ENCODE data around the gene ZNF708.
"Not testable (repeated sequence)": the region's sequence is repeated elsewhere in the genome, so short reads cannot be mapped to it uniquely, and the experiment has no call there.

The ZNF708 gene

GRCh38 chr19:21328885-21329605 lies at the start of gene ZNF708:
ZNF708 (minus strand) TSS chr19:21329410; CDS start chr19:21329212, 198 bp downstream.
- DNase-seq, result peak; percentile 98

- DNase-seq, result no peak
Measured at GRCh38 chr19:21362291-21362690, 33.1 kb upstream of the ZNF708 start.

- DNase-seq, result peak; percentile 98
Measured at GRCh38 chr19:21358768-21359451, 29.7 kb upstream of the ZNF708 start, which contains the start of gene ZNF738. ZNF738 (plus strand) TSS chr19:21359000; CDS start chr19:21359141, 141 bp downstream.

- peak; percentile 11 for DNase-seq
Measured at GRCh38 chr19:21352830-21353229, 23.6 kb upstream of the ZNF708 start.

GRCh38 chr19:21344841-21345240 lies 15.6 kb upstream of the ZNF708 start:
- DNase-seq, result not testable (repeated sequence)

GRCh38 chr19:21335721-21336120 lies 6.5 kb upstream of the ZNF708 start:
- DNase-seq, result no peak

GRCh38 chr19:21328406-21328805 lies 804 bp downstream of the ZNF708 start:
- DNase-seq, result no peak

- DNase-seq, result no peak
Measured at GRCh38 chr19:21326169-21326568, 3.0 kb downstream of the ZNF708 start.

- no peak for DNase-seq
Measured at GRCh38 chr19:21323000-21323399, 6.2 kb downstream of the ZNF708 start.

- no peak for DNase-seq
Measured at GRCh38 chr19:21322528-21322927, 6.7 kb downstream of the ZNF708 start.

GRCh38 chr19:21321996-21322395 lies 7.2 kb downstream of the ZNF708 start:
- no peak for DNase-seq

GRCh38 chr19:21321134-21321533 lies 8.1 kb downstream of the ZNF708 start:
- no peak for DNase-seq

GRCh38 chr19:21317821-21318220 lies 11.4 kb downstream of the ZNF708 start:
- DNase-seq, result no peak

- peak; percentile 64 for DNase-seq
Measured at GRCh38 chr19:21314676-21315075, 14.5 kb downstream of the ZNF708 start.

- not testable (repeated sequence) for DNase-seq
Measured at GRCh38 chr19:21312807-21313206, 16.4 kb downstream of the ZNF708 start.

GRCh38 chr19:21308773-21309172 lies 20.4 kb downstream of the ZNF708 start:
- DNase-seq, result peak; percentile 75

GRCh38 chr19:21306881-21307479 lies 22.2 kb downstream of the ZNF708 start:
- DNase-seq, result not testable (repeated sequence)

GRCh38 chr19:21293768-21294167 lies 35.4 kb downstream of the ZNF708 start:
- not testable (repeated sequence) for DNase-seq

GRCh38 chr19:21269813-21270212 lies 59.4 kb downstream of the ZNF708 start:
- DNase-seq, result no peak

- no peak for DNase-seq
Measured at GRCh38 chr19:21264891-21265290, 64.3 kb downstream of the ZNF708 start.

GRCh38 chr19:21264416-21264815 lies 64.8 kb downstream of the ZNF708 start:
- no peak for DNase-seq

GRCh38 chr19:21260848-21261381 lies 68.3 kb downstream of the ZNF708 start:
- not testable (repeated sequence) for DNase-seq

GRCh38 chr19:21260164-21260847 lies 68.9 kb downstream of the ZNF708 start:
- no peak for DNase-seq
